HEK293T (cell line): Measurements from ENCODE around the gene IBA57.

Experiments
- BHLHE40 ChIP-seq: fragments of 450-650 bp; IDR thresholded peaks from 2 replicates; pipeline ENCODE4 v1.6.1; 2016; ENCODE audit warnings: mild to moderate bottlenecking, moderate library complexity, borderline replicate concordance
- CTBP1 ChIP-seq: fragments of 450-650 bp; IDR thresholded peaks from 2 replicates; pipeline ENCODE4 v1.6.1; 2016; ENCODE audit warnings: borderline replicate concordance
- FOXK2 ChIP-seq: fragments of 450-650 bp; IDR thresholded peaks from 2 replicates; pipeline ENCODE4 v1.6.1; 2016; ENCODE audit warnings: mild to moderate bottlenecking
- NFRKB ChIP-seq: fragments of 450-650 bp; IDR thresholded peaks from 2 replicates; pipeline ENCODE4 v1.6.1; 2016; ENCODE audit warnings: mild to moderate bottlenecking, moderate library complexity
- SUZ12 ChIP-seq: fragments of 450-650 bp; IDR thresholded peaks from 2 replicates; pipeline ENCODE4 v1.6.1; 2016; ENCODE audit warnings: mild to moderate bottlenecking
- TARDBP ChIP-seq: fragments of 450-650 bp; IDR thresholded peaks from 2 replicates; pipeline ENCODE4 v1.6.1; 2016

DNA sequence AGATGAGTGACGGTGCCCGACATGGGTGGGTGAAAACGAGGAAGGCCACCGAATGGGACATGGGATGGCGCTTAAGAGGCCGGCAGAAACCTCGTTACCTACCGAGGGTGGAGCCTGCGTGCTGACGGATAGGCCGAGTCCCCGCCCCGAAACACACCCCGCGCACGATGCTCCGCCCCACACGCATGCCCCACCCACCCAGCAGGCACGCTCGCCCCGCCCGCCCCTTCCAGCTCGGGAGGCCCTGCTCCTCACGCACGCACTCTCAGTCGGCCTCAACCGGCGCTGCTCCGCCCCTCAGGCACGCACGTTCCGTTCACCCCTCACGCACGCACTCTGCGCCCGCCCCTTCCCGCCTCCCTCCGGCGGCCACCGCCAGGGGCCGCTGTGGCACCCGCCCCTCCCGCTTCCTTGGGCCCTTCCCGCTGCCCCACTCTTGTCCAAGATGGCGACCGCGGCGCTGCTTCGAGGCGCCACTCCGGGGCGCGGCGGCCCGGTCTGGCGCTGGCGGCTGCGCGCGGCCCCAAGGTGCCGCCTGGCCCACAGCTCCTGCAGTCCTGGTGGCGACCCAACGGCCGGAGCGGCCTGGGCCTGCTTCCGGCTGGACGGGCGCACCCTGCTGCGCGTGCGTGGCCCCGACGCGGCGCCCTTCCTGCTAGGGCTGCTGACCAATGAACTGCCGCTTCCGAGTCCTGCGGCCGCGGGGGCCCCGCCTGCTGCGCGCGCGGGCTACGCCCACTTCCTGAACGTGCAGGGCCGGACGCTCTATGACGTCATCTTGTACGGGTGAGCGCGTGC lies at the start of gene IBA57:
- no peak for TF ChIP-seq CTBP1
- no peak for TF ChIP-seq FOXK2
- TF ChIP-seq TARDBP: no peak
- TF ChIP-seq NFRKB: no peak
- TF ChIP-seq SUZ12: no peak
- TF ChIP-seq BHLHE40: no peak
